GM12872 (cell line): Measurements from ENCODE around the gene FKBP14.

Source experiments
- TF ChIP-seq, protein P1 (sequence below): IDR thresholded peaks from 3 replicates; pipeline ENCODE4 v1.5.1; 2011; ENCODE audit warnings: low read depth, mild to moderate bottlenecking, low read length, moderate library complexity; ENCODE audit not compliant: insufficient read depth

Gene FKBP14, protein sequence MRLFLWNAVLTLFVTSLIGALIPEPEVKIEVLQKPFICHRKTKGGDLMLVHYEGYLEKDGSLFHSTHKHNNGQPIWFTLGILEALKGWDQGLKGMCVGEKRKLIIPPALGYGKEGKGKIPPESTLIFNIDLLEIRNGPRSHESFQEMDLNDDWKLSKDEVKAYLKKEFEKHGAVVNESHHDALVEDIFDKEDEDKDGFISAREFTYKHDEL

DNA sequence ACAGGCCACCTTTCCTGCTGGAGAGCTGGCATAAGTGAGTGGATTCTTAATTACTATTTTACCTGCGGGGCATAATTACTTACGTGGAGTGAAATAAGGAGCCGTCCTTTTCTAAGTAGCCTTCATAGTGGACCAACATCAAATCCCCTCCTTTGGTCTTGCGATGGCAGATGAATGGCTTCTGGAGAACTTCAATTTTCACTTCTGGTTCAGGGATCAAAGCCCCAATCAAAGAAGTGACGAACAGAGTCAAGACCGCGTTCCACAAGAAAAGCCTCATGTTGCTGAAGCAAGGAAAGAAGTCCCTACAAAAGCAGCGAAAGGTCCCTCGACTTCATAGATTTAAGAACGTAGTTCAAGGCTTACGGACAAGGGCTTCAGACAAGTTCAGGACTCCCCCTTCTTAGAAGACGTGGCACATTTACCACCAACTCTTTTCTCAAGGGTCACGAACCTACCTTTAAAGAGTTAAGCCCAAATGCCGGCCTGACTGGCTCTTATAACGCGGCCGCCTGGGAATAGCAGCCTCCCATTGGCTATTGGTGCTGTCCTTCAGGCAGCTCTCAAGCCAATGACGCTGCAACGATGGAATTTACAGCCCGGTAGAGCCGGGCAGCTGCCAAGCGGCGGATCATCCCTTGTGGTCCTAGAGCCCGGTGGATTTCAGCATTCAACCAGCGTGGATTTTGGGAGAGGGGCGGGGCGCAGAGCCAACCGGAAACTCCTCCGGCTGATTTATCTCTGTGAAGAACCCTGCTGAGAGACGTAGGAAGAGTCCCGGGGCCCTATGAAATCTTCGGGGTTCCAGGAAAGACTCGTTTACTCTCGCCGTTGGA lies at the start of gene FKBP14:
Gene FKBP14 (minus strand): TSS at position 474 of the 836 bp plus-strand sequence. CDS start 194 bp downstream, at position 280.
- TF ChIP-seq, protein P1, sequence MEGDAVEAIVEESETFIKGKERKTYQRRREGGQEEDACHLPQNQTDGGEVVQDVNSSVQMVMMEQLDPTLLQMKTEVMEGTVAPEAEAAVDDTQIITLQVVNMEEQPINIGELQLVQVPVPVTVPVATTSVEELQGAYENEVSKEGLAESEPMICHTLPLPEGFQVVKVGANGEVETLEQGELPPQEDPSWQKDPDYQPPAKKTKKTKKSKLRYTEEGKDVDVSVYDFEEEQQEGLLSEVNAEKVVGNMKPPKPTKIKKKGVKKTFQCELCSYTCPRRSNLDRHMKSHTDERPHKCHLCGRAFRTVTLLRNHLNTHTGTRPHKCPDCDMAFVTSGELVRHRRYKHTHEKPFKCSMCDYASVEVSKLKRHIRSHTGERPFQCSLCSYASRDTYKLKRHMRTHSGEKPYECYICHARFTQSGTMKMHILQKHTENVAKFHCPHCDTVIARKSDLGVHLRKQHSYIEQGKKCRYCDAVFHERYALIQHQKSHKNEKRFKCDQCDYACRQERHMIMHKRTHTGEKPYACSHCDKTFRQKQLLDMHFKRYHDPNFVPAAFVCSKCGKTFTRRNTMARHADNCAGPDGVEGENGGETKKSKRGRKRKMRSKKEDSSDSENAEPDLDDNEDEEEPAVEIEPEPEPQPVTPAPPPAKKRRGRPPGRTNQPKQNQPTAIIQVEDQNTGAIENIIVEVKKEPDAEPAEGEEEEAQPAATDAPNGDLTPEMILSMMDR = no peak

GRCh38 chr7:30074422-30075030 lies 48.0 kb upstream of the FKBP14 start:
- TF ChIP-seq, protein P1 = peak; percentile 48; the same call in 2 of the 3 replicates

DNA sequence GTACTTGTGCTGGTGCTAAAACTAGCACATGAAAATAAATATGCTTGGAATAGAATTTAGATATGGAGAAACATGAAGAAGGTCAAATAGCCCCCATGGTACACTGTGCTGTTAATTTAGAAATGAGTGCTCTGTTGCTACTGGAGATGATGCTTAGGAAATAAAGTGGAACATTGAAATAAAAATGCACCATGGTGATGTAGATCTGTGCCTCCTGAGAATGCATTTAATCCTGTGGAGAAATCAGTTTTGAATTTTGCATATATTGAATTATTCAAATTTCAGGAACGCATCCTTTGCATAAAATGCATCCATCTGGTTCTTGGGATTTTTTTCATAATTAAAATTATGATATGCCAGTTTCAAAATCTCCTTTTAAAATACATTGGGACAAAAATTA lies 46.2 kb upstream of the FKBP14 start:
- TF ChIP-seq, protein P1 = no peak

DNA sequence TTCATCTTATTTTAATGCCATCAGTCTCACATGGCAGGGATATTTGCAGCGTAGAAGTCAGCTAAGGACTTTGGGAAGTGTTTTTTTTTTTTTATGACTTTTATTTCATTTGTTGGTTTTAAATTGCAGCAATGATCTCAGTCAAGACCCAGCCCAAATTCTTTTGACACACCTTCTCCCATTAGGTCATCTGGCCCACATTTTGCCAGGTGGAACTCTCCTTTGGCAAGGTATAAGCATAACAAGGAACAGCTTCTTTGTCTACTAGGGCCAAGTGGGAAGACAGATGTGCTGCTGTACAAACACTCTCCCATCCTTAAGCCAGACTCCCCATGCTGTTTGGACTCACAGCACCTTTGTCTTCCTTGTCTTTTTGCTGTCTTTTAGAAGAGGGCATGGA lies 43.5 kb upstream of the FKBP14 start:
- TF ChIP-seq, protein P1 = no peak

DNA sequence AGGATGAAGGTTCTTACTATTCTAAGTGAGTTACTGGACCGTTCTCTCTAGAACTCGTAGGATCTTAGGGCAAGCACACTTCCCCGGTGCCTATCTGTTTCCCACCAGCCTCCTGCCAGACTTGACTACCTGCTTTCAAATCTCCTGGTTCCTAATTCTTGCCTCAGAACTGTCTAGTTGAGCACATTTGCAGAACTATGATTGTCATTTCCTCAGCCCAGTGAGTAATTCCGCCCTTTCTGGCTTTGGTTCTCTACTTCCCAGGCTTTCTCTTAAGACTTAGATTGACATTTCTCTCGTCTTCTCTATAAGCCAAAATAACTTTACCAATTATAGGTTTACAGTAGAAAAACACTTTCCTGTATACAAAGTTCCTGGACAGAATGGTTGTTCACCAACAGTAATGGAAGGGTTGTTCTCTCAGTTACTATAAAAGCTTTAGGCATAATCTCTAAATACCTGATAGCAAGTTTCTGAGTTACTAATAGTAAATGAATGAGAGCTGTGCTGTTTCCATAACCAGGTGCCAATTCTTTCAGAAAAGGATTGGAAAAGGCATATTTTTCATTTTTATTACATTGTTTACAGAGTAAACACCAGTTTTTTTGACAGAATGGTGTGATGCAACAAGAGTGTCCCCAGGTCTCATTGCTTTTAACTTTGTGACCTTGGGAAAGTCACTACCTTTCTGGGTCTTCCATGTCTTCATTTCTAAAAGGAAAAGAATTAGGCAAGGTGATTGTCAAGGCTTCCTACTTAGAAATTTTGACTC lies 42.8 kb upstream of the FKBP14 start:
- TF ChIP-seq, protein P1 = no peak

GRCh38 chr7:30068117-30068516 lies 41.6 kb upstream of the FKBP14 start:
- TF ChIP-seq, protein P1 = no peak
